VCaP (cell line): ENCODE data around the gene ADAMTSL5.
"Not testable (repeated sequence)": the region's sequence is repeated elsewhere in the genome, so short reads cannot be mapped to it uniquely, and the experiment has no call there.

Experiments
- H3K27ac ChIP-seq: fragments of 450-650 bp; 2 replicates; pipeline ENCODE4 v1.5.1; 2017
- CTCF ChIP-seq: fragments of 450-650 bp; conservative IDR thresholded peaks from 2 replicates; pipeline ENCODE4 v1.5.1; 2017; ENCODE audit warnings: mild to moderate bottlenecking, moderate library complexity

ADAMTSL5 gene

GRCh38 chr19:1503089-1503924 is 9.5 kb downstream of the ADAMTSL5 start:
- no peak overlapping the region for H3K27ac ChIP-seq
- TF ChIP-seq CTCF, result peak; percentile 77

DNA sequence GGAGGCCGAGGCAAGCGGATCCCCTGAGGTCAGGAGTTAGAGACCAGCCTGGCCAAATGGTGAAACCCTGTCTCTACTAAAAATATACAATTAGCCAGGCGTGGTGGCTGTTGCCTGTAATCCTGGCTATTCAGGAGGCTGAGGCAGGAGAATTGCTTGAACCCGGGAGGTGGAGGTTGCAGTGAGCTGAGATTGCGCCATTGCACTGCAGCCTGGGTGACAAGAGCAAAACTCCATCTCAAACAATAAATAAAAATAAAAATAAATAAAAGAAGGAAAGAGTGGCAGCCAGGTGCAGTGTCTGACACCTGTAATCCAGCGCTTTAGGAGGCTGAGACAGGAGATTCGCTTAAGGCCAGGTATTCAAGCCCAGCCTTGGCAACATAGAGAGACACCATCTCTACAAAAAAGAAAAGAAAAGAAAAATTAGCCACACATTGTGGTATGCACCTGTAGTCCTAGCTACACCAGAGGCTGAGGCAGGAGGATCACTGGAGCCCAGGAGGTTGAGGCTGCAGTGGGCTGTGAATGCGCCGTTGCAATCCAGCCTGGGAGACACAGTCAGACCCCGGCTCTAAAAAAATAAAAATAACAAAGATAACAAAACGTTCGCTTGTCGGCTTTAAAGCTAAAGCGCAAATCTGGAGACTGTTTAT is 10.3 kb downstream of the ADAMTSL5 start:
- TF ChIP-seq CTCF, result no peak
- H3K27ac ChIP-seq, result no peak overlapping the region

DNA sequence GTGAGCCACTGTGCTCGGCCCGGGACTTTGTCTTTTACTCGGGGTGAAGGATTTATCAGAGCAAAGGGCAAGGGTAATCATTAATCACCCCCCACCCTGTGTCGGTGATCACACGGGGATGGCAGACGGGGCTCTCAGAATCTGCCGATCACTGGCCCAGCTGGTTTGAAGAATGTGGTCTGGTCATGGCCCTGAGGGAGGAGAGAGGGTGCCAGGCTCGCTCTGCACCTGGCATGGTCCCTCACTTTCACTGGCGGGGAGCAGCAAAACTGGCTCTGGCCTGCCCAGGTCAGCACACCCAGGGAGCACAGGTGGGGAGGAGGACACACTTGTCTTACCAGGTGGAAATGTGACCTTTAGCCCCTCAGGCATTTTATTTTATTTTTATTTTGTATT is 11.6 kb downstream of the ADAMTSL5 start:
- H3K27ac ChIP-seq, result no peak overlapping the region
- TF ChIP-seq CTCF, result no peak

- H3K27ac ChIP-seq, result not testable (repeated sequence)
Observed at GRCh38 chr19:1499231-1499630, 13.6 kb downstream of the ADAMTSL5 start.

DNA sequence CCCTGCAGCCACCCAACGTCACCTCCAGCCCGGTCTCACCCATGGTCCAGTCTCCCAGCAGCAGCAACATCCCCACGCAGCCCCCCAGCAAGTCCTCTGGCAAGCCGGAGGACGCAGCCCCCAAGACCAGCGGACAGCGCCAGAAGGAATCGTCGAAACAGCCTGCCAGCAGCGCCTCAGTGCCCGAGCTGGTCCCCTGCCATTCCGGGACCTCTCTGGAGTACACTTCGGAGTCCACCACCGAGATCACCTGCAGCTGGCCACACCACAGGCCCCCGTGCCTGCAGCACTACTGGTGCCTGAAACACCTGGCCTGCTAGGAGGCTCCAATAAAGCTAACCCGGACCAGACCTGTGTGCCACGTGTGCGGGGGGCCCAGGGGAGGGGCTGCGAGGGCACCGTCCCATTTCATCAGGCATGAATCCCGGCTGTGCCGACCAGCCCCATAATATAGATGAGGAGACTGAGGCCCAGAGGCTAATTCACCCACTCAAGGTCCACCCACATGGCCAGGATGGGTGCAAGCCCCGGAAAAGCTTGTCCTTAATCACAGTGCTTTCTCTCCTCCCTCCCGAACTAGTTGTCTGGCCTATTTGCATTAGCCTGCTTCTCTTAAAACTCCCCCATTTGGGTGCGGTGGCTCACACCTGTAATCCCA is 15.1 kb downstream of the ADAMTSL5 start:
- TF ChIP-seq CTCF, result no peak
- H3K27ac ChIP-seq, result no peak overlapping the region

GRCh38 chr19:1496714-1497577 is 15.9 kb downstream of the ADAMTSL5 start:
- TF ChIP-seq CTCF, result no peak
- H3K27ac ChIP-seq, result no peak overlapping the region

- TF ChIP-seq CTCF, result no peak
- H3K27ac ChIP-seq, result no peak overlapping the region
Observed at GRCh38 chr19:1495799-1496713, 16.8 kb downstream of the ADAMTSL5 start.
